HCT116 (cell line): ENCODE data around the gene SH3PXD2A. TPM values are rescaled to one million over a fixed set of nuclear protein-coding genes. Genes with fewer than 3 reads are reported as not detected.
"Not testable (repeated sequence)": the region's sequence is repeated elsewhere in the genome, so short reads cannot be mapped to it uniquely, and the experiment has no call there.

Experiments
- ATAC-seq: fragments of 200-7000 bp; cut with Tn5 transposase; 2 replicates; pipeline ENCODE4 v1.9.1; 2020; ENCODE audit warnings: mild to moderate bottlenecking, moderate library complexity
- BruUV-seq: library from RNA; stranded (reverse); fragments of 400-500 nt; replicated peaks from 2 replicates; lab custom pipeline; 2021; lab: Mats Ljungman, UMichigan
- CTCF ChIA-PET: fragments of 300-600 bp; sonication (Branson Sonifier 250); formaldehyde crosslinking; loops from one replicate; lab custom pipeline; 2021; ENCODE audit warnings: antibody characterized with exemption; lab: Charles Lee
- POLR2A ChIA-PET: fragments of 300-600, 350-600 bp; sonication (Branson Sonifier 250); formaldehyde crosslinking; loops from one replicate; lab custom pipeline; 2021; ENCODE audit warnings: antibody characterized with exemption; lab: Charles Lee
- RAD21 ChIA-PET, 2 experiments: fragments of 300-600 bp; sonication (Branson Sonifier 250); formaldehyde crosslinking; loops; one replicate each; lab custom pipeline; 2023; ENCODE audit warnings: low total read pairs in 2 of 2; ENCODE audit not compliant: uncharacterized antibody in 2 of 2, unreplicated experiment in 2 of 2, low non-redundant PET in 1 of 2; lab: Charles Lee
- DNase-seq: peaks from one replicate; pipeline ENCODE4 v3.0.0-alpha.2; 2010; ENCODE audit warnings: low read depth, low spot score
- H2AFZ ChIP-seq: fragments of 200-600 bp; shearing (Covaris generic), sonication (generic); 2 replicates; pipeline ENCODE4 v1.6.1; 2017; ENCODE audit warnings: low read depth, mixed run types, mixed read lengths, antibody characterized with exemption, low read length; ENCODE audit not compliant: poor library complexity, severe bottlenecking
- H3K27ac ChIP-seq: 2 replicates; pipeline ENCODE4 v1.5.1; 2012; ENCODE audit warnings: low read depth, low read length
- H3K27me3 ChIP-seq: fragments of 200-600 bp; sonication (generic); 2 replicates; pipeline ENCODE4 v1.6.1; 2016; ENCODE audit warnings: mixed run types, low read length, mixed read lengths; ENCODE audit not compliant: insufficient read depth
- H3K36me3 ChIP-seq, 2 experiments: fragments of 200-500 bp in 1 of 2; fragments of 200-600 bp in 1 of 2; sonication (Bioruptor generic) in 1 of 2; sonication (generic) in 1 of 2; 2 replicates each; pipeline versions ENCODE4 v1.5.1 to v1.6.1; 2014 to 2016; ENCODE audit warnings: low read length in 2 of 2, inconsistent platforms in 1 of 2, mixed read lengths in 1 of 2, mixed run types in 1 of 2; ENCODE audit not compliant: insufficient read depth in 2 of 2, control insufficient read depth in 1 of 2
- H3K4me1 ChIP-seq, 2 experiments: fragments of 200-600 bp in 1 of 2; sonication (generic) in 1 of 2; 2 replicates each; pipeline versions ENCODE4 v1.5.1 to v1.6.1; 2012 to 2017; ENCODE audit warnings: low read length in 2 of 2, inconsistent platforms in 1 of 2, mild to moderate bottlenecking in 1 of 2, mixed read lengths in 1 of 2, mixed run types in 1 of 2, moderate library complexity in 1 of 2; ENCODE audit not compliant: insufficient read depth in 2 of 2, control insufficient read depth in 1 of 2
- H3K4me2 ChIP-seq: fragments of 200-600 bp; sonication (generic); 2 replicates; pipeline ENCODE4 v1.6.1; 2017; ENCODE audit warnings: mixed run types, low read length, mixed read lengths
- H3K4me3 ChIP-seq, 2 experiments: fragments of 200-600 bp in 1 of 2; sonication (generic) in 1 of 2; replicated peaks in 1 of 2; 2 replicates each; pipeline ENCODE4 v1.5.1; 2011 to 2016; ENCODE audit warnings: low read length in 2 of 2, control low read depth in 1 of 2, low read depth in 1 of 2, mild to moderate bottlenecking in 1 of 2, mixed read lengths in 1 of 2, mixed run types in 1 of 2
- H3K79me2 ChIP-seq: fragments of 200-600 bp; sonication (generic); 2 replicates; pipeline ENCODE4 v1.6.1; 2017; ENCODE audit warnings: mild to moderate bottlenecking, mixed run types, low read length, moderate library complexity, mixed read lengths; ENCODE audit not compliant: insufficient read depth
- H3K9ac ChIP-seq: fragments of 200-600 bp; sonication (generic); 2 replicates; pipeline ENCODE4 v1.6.1; 2016; ENCODE audit warnings: low read length, mixed read lengths
- H3K9me2 ChIP-seq: fragments of 200-600 bp; sonication (generic), shearing (Covaris generic); 2 replicates; pipeline ENCODE4 v1.6.1; 2017; ENCODE audit warnings: mixed run types, mild to moderate bottlenecking, moderate library complexity; ENCODE audit not compliant: insufficient read depth
- H3K9me3 ChIP-seq, 2 experiments: fragments of 200-500 bp in 1 of 2; fragments of 200-600 bp in 1 of 2; sonication (Bioruptor generic) in 1 of 2; sonication (generic) in 1 of 2; 2 replicates each; pipeline ENCODE4 v1.6.1; 2014 to 2017; ENCODE audit warnings: low read length in 2 of 2, mixed read lengths in 2 of 2, inconsistent platforms in 1 of 2, low read depth in 1 of 2, mild to moderate bottlenecking in 1 of 2, mixed run types in 1 of 2, moderate library complexity in 1 of 2; ENCODE audit not compliant: control insufficient read depth in 1 of 2, insufficient read depth in 1 of 2
- H4K20me1 ChIP-seq: fragments of 200-600 bp; sonication (generic), shearing (Covaris generic); 2 replicates; pipeline ENCODE4 v1.6.1; 2017; ENCODE audit warnings: mixed run types, mild to moderate bottlenecking, moderate library complexity; ENCODE audit not compliant: insufficient read depth
- JUND ChIP-seq: IDR thresholded peaks from 2 replicates; pipeline ENCODE4 v1.6.1; 2012
- TCF7L2 ChIP-seq: IDR thresholded peaks from 2 replicates; pipeline ENCODE4 v1.7.0; 2011; ENCODE audit warnings: borderline replicate concordance, inconsistent platforms; ENCODE audit not compliant: insufficient read depth, insufficient read length; ENCODE audit errors: extremely low read depth
- intact Hi-C: fragments of 100-400 bp; cut with micrococcal nuclease; formaldehyde crosslinking; loops from 2 replicates; pipeline ENCODE4 v1.10.0; 2022
- total RNA-seq: library from RNA; stranded (reverse); gene quantifications from one replicate; pipeline ENCODE4 v1.2.1, GENCODE V29; 2021; ENCODE audit not compliant: unreplicated experiment

SH3PXD2A gene
- total RNA-seq, 1 experiment from 2014 or later = 8.7 TPM

DNA sequence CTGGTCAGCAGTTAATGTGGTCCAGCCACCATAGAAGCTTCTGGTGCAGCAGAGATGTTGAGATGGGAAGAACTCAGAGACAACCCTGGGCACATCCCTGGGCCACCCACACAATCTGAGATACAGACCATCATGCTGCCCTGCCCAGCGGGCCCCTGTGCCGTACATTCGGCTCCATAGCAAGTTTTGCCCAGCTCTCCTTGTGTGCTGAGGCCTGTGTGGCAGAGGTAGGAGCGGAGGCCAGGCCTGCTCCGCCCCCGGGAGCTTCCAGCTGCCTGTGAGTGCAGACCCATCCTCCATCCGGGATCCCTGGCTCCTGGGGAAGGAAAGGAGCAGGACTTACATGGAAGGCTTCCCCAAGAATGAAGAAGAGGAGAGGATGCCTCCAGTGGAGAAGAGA, 221.5 kb downstream of the SH3PXD2A start:
- H3K27ac ChIP-seq = no peak overlapping the region
- no peak for DNase-seq
- BruUV-seq = no TSS peak
- ATAC-seq = no peak
- H2AFZ ChIP-seq = no peak overlapping the region
- H3K9ac ChIP-seq = no peak overlapping the region
- peaks cover 3 to 13% of the 10 kb centered on the region in 2 experiments; a peak in 3 of 4 replicates for H3K4me1 ChIP-seq
- H3K4me3 ChIP-seq = no peak overlapping the region
- H4K20me1 ChIP-seq = no peaks in the 10 kb centered on the region
- intact Hi-C loops = no loop called here
- no peaks in the 10 kb centered on the region for H3K9me2 ChIP-seq
- ChIA-PET CTCF (no interaction called here), RAD21 (interaction anchor here in 1 of 2 experiments (0.6 kb wide), 1 partner anchor 10 kb away, joined by 6 read pairs; no protein-coding TSS in a partner anchor), POLR2A (no interaction called here)
- H3K9me3 ChIP-seq = no peaks in the 10 kb centered on the region
- no peaks in the 10 kb centered on the region for H3K27me3 ChIP-seq
- TF ChIP-seq TCF7L2 = no peak
- no peaks in the 10 kb centered on the region for H3K36me3 ChIP-seq
- H3K79me2 ChIP-seq = no peaks in the 10 kb centered on the region
- H3K4me2 ChIP-seq = no peak overlapping the region

DNA sequence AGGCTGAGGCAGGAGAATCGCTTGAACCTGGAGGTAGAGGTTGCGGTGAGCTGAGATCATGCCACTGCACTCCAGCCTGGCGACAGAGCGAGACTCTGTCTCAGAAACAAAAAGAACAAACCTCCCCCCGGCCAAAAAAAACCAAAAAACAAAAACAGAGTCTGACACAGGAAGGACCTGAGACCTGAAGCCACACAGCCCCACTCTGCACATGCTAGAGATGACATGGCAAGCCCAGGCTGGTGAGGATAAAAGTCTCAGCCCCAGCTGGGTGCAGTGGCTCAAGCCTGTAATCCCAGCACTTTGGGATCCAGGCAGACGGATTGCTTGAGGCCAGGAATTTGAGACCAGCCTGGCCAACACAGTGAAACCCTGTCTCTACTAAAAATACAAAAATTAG, 222.5 kb downstream of the SH3PXD2A start:
- ATAC-seq, H2AFZ ChIP-seq, H4K20me1 ChIP-seq, H3K4me2 ChIP-seq, H3K9me3 ChIP-seq, DNase-seq, intact Hi-C loops, H3K9ac ChIP-seq, H3K27ac ChIP-seq, H3K27me3 ChIP-seq, H3K4me3 ChIP-seq, BruUV-seq, H3K36me3 ChIP-seq, H3K79me2 ChIP-seq, H3K9me2 ChIP-seq: not testable (repeated sequence)
- ChIA-PET POLR2A (interaction anchor here (0.7 kb wide), 1 partner anchor 229 kb away, joined by 3 read pairs; no protein-coding TSS in a partner anchor), RAD21 (interaction anchor here in 1 of 2 experiments (0.6 kb wide), 1 partner anchor 27 kb away, joined by 3 read pairs; no protein-coding TSS in a partner anchor), CTCF (interaction anchor here (0.7 kb wide), 1 partner anchor 78 kb away, joined by 3 read pairs; no protein-coding TSS in a partner anchor)
- H3K4me1 ChIP-seq = peaks cover 3 to 13% of the 10 kb centered on the region in 2 experiments; a peak in 3 of 4 replicates

DNA sequence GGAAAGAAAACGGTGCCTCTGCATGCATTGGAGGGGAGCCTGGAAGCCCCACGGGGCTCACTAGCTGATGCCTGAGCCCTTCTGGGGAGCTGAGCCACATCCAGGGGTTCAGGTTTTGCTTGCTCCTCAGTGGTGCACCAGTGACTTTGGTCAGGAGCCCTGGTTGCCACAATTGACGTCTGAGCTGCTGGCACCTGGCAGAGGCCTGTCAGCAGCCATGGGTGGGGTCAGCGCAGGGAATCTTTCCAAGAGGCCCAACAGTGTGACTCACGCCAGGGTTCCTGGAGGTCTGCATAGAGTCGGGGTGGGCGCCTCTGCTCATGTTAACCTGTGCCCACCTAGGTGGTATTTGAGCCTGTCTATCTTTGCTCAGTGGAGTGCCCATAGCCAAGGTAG, 223.1 kb downstream of the SH3PXD2A start:
- no peaks in the 10 kb centered on the region for H3K9me3 ChIP-seq
- peaks cover 3 to 13% of the 10 kb centered on the region in 2 experiments; a peak in 3 of 4 replicates for H3K4me1 ChIP-seq
- H3K79me2 ChIP-seq = no peaks in the 10 kb centered on the region
- no peak for DNase-seq
- ChIA-PET POLR2A (no interaction called here), RAD21 (no interaction called here), CTCF (no interaction called here)
- H3K9me2 ChIP-seq = no peaks in the 10 kb centered on the region
- H3K36me3 ChIP-seq = no peaks in the 10 kb centered on the region
- no peak overlapping the region for H3K4me3 ChIP-seq
- no peak for TF ChIP-seq JUND
- no peak overlapping the region for H2AFZ ChIP-seq
- H3K9ac ChIP-seq = no peak overlapping the region
- no peak for ATAC-seq
- H4K20me1 ChIP-seq = no peaks in the 10 kb centered on the region
- BruUV-seq = no TSS peak
- no peak overlapping the region for H3K27ac ChIP-seq
- intact Hi-C loops = no loop called here
- no peaks in the 10 kb centered on the region for H3K27me3 ChIP-seq
- H3K4me2 ChIP-seq = no peak overlapping the region
